GM12874 (cell line): Measurements from ENCODE around the gene USP17L19.
"Not testable (repeated sequence)": the region's sequence is repeated elsewhere in the genome, so short reads cannot be mapped to it uniquely, and the experiment has no call there.

Source experiments
- TF ChIP-seq, protein P1 (sequence below): IDR thresholded peaks from 2 replicates; pipeline ENCODE4 v1.5.1; 2011; ENCODE audit warnings: low read depth, mild to moderate bottlenecking, control low read depth, low read length, moderate library complexity; ENCODE audit not compliant: insufficient read depth

USP17L19 gene

DNA sequence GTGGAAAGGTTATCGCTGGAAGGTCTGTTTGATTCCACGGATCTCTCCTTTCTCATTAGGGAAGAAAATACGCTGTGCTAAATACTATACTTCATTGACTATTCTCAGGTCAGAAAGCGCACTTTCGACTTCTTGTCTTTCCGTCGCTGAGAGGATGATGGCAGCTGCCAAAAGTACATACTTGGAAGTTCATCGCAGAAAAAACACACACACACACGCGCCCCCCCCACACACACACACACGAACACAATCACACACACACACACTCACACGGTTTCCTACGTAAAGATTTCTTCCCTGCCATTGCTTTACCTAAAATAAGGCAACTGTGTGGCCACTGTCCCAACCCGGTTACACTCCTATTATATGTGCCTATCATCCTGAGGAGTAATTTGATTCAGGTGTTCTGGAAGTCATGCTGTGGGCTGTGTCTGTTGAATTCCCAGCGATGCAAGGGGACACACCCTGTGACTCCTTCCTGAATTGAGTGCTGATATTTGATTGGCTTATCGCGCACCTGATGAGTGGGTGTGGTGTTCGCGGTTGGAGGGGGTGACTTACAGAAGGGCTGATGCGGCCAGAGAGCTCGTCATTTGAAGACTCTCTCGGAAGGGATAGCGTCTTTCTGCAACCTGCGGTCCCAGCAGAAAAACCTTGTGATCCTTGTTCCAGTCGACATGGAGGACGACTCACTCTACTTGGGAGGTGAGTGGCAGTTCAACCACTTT, 5.1 kb upstream of the USP17L19 start, which contains the start of gene USP17L18:
Gene USP17L18, plus strand, starts transcription at position 678 of the 728 bp plus-strand sequence. Its CDS starts 0 bp downstream, at position 678.
- TF ChIP-seq, protein P1, sequence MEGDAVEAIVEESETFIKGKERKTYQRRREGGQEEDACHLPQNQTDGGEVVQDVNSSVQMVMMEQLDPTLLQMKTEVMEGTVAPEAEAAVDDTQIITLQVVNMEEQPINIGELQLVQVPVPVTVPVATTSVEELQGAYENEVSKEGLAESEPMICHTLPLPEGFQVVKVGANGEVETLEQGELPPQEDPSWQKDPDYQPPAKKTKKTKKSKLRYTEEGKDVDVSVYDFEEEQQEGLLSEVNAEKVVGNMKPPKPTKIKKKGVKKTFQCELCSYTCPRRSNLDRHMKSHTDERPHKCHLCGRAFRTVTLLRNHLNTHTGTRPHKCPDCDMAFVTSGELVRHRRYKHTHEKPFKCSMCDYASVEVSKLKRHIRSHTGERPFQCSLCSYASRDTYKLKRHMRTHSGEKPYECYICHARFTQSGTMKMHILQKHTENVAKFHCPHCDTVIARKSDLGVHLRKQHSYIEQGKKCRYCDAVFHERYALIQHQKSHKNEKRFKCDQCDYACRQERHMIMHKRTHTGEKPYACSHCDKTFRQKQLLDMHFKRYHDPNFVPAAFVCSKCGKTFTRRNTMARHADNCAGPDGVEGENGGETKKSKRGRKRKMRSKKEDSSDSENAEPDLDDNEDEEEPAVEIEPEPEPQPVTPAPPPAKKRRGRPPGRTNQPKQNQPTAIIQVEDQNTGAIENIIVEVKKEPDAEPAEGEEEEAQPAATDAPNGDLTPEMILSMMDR = not testable (repeated sequence)

GRCh38 chr4:9257824-9258223, 4.6 kb downstream of the USP17L19 start, which contains the start of gene USP17L20:
TSS of gene USP17L20 (plus strand) at chr4:9258124. CDS start at chr4:9258124, 0 bp downstream.
- TF ChIP-seq, protein P1 = not testable (repeated sequence)

DNA sequence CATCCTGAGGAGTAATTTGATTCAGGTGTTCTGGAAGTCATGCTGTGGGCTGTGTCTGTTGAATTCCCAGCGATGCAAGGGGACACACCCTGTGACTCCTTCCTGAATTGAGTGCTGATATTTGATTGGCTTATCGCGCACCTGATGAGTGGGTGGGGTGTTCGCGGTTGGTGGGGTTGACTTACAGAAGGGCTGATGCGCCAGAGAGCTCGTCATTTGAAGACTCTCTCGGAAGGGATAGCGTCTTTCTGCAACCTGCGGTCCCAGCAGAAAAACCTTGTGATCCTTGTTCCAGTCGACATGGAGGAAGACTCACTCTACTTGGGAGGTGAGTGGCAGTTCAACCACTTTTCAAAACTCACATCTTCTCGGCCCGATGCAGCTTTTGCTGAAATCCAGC, 9.4 kb downstream of the USP17L19 start, which contains the start of gene USP17L21:
Gene USP17L21, plus strand, starts transcription at position 301 of the 400 bp plus-strand sequence. Its CDS starts 0 bp downstream, at position 301.
- TF ChIP-seq, protein P1 = not testable (repeated sequence)

GRCh38 chr4:9267319-9267718, 14.1 kb downstream of the USP17L19 start, which contains the start of gene USP17L22:
TSS of gene USP17L22 (plus strand) at chr4:9267619. CDS start at chr4:9267619, 0 bp downstream.
- TF ChIP-seq, protein P1 = not testable (repeated sequence)
